Lower lobe of right lung (tissue), 2 donors: ENCODE results near the gene FAM110C. TPM values are rescaled to one million over a fixed set of nuclear protein-coding genes. Genes with fewer than 3 reads are reported as not detected.
A peak's percentile ranks its signal among the peaks of the same experiment; 100 is the strongest.

Source experiments
- ATAC-seq, 2 donors: fragments of 200-7000 bp; cut with Tn5 transposase; one replicate each; pipeline ENCODE4 v1.9.1; 2020 to 2022; ENCODE audit warnings: mild to moderate bottlenecking in 2 of 2, moderate library complexity in 2 of 2
- DNase-seq: peaks from one replicate; pipeline ENCODE4 v3.0.0-alpha.2; 2020
- H3K27ac ChIP-seq: fragments of 200-600 bp; one replicate; pipeline ENCODE4 v1.8.0; 2022
- H3K27me3 ChIP-seq: fragments of 200-600 bp; one replicate; pipeline ENCODE4 v1.8.0; 2022; ENCODE audit warnings: low read depth
- H3K36me3 ChIP-seq: fragments of 200-600 bp; one replicate; pipeline ENCODE4 v1.8.0; 2022; ENCODE audit warnings: mild to moderate bottlenecking
- H3K4me1 ChIP-seq: fragments of 200-600 bp; one replicate; pipeline ENCODE4 v1.8.0; 2022
- H3K4me3 ChIP-seq: fragments of 200-600 bp; one replicate; pipeline ENCODE4 v1.8.0; 2022; ENCODE audit warnings: mild to moderate bottlenecking
- H3K9me3 ChIP-seq: fragments of 200-600 bp; one replicate; pipeline ENCODE4 v1.8.0; 2022
- intact Hi-C: fragments of 100-400 bp; cut with DNase I; formaldehyde crosslinking; loops from one replicate; pipeline ENCODE4 v1.11.0; 2022
- total RNA-seq: library from RNA; stranded (reverse); fragmentation: NEBNext Ultra II Directional; extraction: Animal tissue kit (Norgen Biotek cat#: 25700); gene quantifications from one replicate; pipeline ENCODE4 v1.2.1, GENCODE V29; 2021
- TF ChIP-seq, protein P1 (sequence below): fragments of 200-600 bp; IDR thresholded peaks from one replicate; pipeline ENCODE4 v1.8.0; 2022; ENCODE audit warnings: antibody characterized with exemption, mild to moderate bottlenecking
- donor health status: DM: no; HTN: yes; CAD: no; lungs with severe emphysema.

Gene FAM110C
- total RNA-seq, 1 donor from 2014 or later = 3.6 TPM

DNA sequence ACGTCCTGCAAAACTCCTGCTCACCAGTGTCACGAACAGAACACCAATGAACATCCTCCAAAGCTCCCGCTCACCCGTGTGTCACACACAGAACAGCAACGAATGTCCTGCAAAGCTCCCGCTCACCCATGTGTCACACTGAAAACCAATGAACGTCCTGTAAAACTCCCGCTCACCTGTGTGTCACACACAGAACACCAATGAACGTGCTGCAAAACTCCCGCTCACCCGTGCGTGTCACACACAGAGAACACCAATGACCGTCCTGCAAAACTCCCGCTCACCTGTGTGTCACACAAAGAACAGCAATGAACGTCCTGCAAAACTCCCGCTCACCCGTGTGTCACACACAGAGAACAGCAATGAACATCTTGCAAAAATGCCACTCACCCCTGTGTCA lies 20.5 kb upstream of the FAM110C start:
- no peak for ATAC-seq
- intact Hi-C loops = no loop called here
- H3K36me3 ChIP-seq = no peaks in the 10 kb centered on the region

DNA sequence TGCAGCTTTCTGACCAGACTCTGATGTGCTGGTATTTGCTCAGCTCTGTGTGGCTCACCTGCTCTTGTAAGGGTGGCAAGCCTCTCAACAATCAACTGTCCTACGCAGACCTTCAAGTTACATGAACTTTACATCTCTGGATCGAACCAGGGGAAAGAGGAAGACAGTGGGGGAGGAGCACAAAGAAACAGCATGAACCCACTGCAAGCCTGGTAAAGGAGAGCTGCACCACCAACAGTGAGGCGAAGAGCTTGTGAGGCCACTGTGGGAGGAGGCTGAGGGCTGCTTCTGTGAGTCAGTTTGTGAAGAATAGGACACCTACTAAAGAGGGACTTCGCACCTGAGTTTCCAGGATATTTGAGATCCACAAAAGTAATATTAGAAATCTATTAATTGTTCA lies 18.8 kb upstream of the FAM110C start:
- TF ChIP-seq, protein P1, sequence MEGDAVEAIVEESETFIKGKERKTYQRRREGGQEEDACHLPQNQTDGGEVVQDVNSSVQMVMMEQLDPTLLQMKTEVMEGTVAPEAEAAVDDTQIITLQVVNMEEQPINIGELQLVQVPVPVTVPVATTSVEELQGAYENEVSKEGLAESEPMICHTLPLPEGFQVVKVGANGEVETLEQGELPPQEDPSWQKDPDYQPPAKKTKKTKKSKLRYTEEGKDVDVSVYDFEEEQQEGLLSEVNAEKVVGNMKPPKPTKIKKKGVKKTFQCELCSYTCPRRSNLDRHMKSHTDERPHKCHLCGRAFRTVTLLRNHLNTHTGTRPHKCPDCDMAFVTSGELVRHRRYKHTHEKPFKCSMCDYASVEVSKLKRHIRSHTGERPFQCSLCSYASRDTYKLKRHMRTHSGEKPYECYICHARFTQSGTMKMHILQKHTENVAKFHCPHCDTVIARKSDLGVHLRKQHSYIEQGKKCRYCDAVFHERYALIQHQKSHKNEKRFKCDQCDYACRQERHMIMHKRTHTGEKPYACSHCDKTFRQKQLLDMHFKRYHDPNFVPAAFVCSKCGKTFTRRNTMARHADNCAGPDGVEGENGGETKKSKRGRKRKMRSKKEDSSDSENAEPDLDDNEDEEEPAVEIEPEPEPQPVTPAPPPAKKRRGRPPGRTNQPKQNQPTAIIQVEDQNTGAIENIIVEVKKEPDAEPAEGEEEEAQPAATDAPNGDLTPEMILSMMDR = no peak
- Histone ChIP-seq H3K4me3 (no peak overlapping the region), H3K9me3 (no peaks in the 10 kb centered on the region), H3K27me3 (peaks cover 7% of the 10 kb centered on the region), H3K4me1 (no peaks in the 10 kb centered on the region), H3K27ac (no peak overlapping the region), H3K36me3 (no peaks in the 10 kb centered on the region)
- intact Hi-C loops = no loop called here
- DNase-seq (no peak), ATAC-seq (no peak)

More for the DNA sequence above, 20.5 kb upstream of the FAM110C start:
- TF ChIP-seq, protein P1 = no peak
- H3K4me3 ChIP-seq = no peak overlapping the region
- no peaks in the 10 kb centered on the region for H3K4me1 ChIP-seq
- DNase-seq = no peak
- no peaks in the 10 kb centered on the region for H3K9me3 ChIP-seq
- H3K27ac ChIP-seq = no peak overlapping the region
- peaks cover 7% of the 10 kb centered on the region for H3K27me3 ChIP-seq

DNA sequence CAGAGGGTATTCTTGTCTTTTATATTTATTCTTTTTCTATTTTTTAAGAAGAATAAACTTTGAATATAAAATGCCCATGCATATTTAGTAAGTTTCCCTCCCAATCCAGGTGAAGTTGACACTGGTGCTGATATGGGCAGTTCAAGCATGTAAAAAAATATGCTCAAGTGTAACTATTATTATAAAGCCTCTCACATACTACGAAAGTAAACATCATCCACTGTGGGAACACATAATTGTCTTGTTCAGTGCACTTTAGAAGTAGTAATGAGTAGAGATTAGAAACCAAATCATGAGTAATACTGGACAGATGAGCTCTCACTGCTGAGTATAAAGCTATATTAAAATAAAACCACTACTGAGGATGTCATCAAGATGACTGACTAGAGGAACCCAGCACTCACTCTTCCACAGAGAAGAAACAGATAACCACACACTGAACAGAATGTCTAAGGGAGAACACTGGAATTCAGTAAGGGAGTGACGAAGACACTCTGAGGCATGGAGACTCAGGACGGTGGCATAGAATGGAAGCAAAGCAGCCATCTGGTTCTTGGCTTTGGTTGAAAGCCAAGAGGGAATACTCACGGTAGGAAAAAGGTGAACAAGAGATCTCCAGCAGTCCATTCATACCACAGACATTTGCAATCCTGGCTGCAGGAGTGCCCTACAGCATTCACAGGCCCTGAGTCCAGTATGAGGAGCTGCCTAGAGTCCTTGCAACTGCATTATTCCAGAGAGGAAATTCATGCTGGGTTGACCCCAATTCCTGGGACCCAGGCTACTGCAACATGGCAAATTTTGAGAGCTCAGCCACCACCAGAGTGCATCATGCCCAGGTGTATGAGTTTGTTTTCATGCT lies 9.5 kb upstream of the FAM110C start:
- peak; percentile 33 to 82 for ATAC-seq
- Histone ChIP-seq H3K9me3 (peaks cover 18% of the 10 kb centered on the region), H3K36me3 (no peaks in the 10 kb centered on the region), H3K4me1 (no peaks in the 10 kb centered on the region), H3K27me3 (peaks cover 7% of the 10 kb centered on the region), H3K4me3 (no peak overlapping the region), H3K27ac (no peak overlapping the region)
- TF ChIP-seq, protein P1 = no peak
- intact Hi-C loops = no loop called here
- DNase-seq = no peak

DNA sequence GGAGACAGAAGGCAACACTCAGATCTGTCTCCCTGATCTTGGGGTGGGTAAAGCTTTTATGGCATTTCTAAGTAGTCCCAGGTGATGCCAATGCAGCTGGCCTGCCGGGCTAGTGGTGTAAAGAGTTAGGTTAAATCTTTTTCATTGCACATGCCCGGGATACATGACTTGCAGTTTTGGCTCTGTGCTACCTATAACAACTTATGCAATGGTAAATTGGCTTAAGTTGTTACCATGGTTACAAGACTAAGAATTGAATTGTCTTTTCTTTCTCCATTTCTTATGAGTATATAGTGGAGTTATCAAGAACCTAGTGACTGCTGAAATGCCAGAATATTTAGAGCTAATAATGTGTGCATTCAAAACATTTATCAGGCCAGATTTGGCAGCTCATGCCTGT lies 5.3 kb upstream of the FAM110C start:
- H3K27ac ChIP-seq = no peak overlapping the region
- intact Hi-C loops = no loop called here
- H3K9me3 ChIP-seq = no peaks in the 10 kb centered on the region
- DNase-seq (no peak), ATAC-seq (no peak)
- H3K36me3 ChIP-seq = no peaks in the 10 kb centered on the region
- peaks cover 21% of the 10 kb centered on the region for H3K27me3 ChIP-seq
- TF ChIP-seq, protein P1 = no peak
- H3K4me1 ChIP-seq = peaks cover 7% of the 10 kb centered on the region
- H3K4me3 ChIP-seq = no peak overlapping the region

DNA sequence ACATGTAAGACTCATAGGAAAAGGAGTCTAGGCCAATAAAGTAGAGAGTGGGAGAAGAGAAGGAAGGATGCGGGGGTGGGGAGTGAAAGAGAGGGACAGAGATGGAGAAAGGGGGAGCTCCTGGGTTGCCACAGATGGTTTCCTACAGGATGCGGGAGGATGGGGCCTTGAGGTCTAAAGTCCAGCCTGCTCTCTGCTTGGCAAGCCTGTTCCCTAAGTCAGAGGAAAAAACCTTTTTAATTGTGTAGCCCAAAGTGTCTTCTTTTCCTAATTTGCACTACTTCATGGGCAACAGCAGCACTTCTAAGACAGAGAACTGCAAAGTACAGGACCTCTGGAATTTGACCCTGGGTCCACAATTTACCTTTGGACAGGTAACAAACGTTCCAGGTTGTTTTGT lies 1.4 kb upstream of the FAM110C start:
- ATAC-seq = no peak
- peaks cover 45% of the 10 kb centered on the region for H3K27me3 ChIP-seq

More for the DNA sequence above, 1.4 kb upstream of the FAM110C start:
- no peaks in the 10 kb centered on the region for H3K9me3 ChIP-seq
- TF ChIP-seq, protein P1 = no peak
- H3K4me1 ChIP-seq = peaks cover 19% of the 10 kb centered on the region
- no peak for DNase-seq
- H3K4me3 ChIP-seq = no peak overlapping the region
- intact Hi-C loops = no loop called here
- H3K27ac ChIP-seq = peak overlapping the region; percentile 88
- H3K36me3 ChIP-seq = no peaks in the 10 kb centered on the region
